HEK293 (cell line): ENCODE measurements around the gene ZNF350.
A peak's percentile ranks its signal among the peaks of the same experiment; 100 is the strongest.

Experiments
- CTCF ChIA-PET: fragments of 350-600 bp; formaldehyde crosslinking; extraction: SDS; loops from one replicate; lab custom pipeline; 2021; ENCODE audit warnings: antibody characterized with exemption; lab: Yijun Ruan, JAX
- POLR2A ChIA-PET: fragments of 300-600 bp; formaldehyde crosslinking; extraction: SDS; loops from one replicate; lab custom pipeline; 2020; ENCODE audit warnings: antibody characterized with exemption, inconsistent platforms; lab: Yijun Ruan, JAX
- H3K27ac ChIP-seq: fragments of 200-500 bp; sonication (Bioruptor generic); 2 replicates; pipeline ENCODE4 v1.5.1; 2014; ENCODE audit warnings: low read depth, low read length, control low read depth, inconsistent platforms; ENCODE audit errors: extremely low read depth
- H3K36me3 ChIP-seq, 2 experiments: fragments of 200-500 bp in 1 of 2; sonication (Bioruptor generic) in 1 of 2; 1 replicate in 1 of 2; 2 replicates in 1 of 2; pipeline ENCODE4 v1.5.1; 2014 to 2017; ENCODE audit warnings: inconsistent platforms in 2 of 2, low read length in 2 of 2; ENCODE audit not compliant: control insufficient read depth in 2 of 2, insufficient read depth in 1 of 2
- H3K4me1 ChIP-seq: fragments of 200-500 bp; sonication (Bioruptor generic); 2 replicates; pipeline ENCODE4 v1.5.1; 2014; ENCODE audit warnings: mild to moderate bottlenecking, low read length, inconsistent platforms; ENCODE audit not compliant: control insufficient read depth, insufficient read depth
- H3K4me3 ChIP-seq: 2 replicates; pipeline ENCODE4 v1.5.1; 2011; ENCODE audit warnings: low read depth, mild to moderate bottlenecking, control low read depth, low read length, moderate library complexity
- H3K9me3 ChIP-seq: fragments of 200-500 bp; sonication (Bioruptor generic); 2 replicates; pipeline ENCODE4 v1.5.1; 2014; ENCODE audit warnings: low read depth, low read length, inconsistent platforms; ENCODE audit not compliant: control insufficient read depth, insufficient read depth
- MZF1 ChIP-seq: fragments of 450-650 bp; formaldehyde crosslinking; IDR thresholded peaks from 2 replicates; pipeline ENCODE4 v1.5.1; 2017; ENCODE audit warnings: missing biosample characterization, missing genetic modification characterization, borderline replicate concordance
- SETDB1 ChIP-seq: IDR thresholded peaks from one replicate; pipeline ENCODE4 v1.6.1; 2017; ENCODE audit warnings: mild to moderate bottlenecking, low read length, moderate library complexity, mixed read lengths; ENCODE audit not compliant: insufficient read length
- SP7 ChIP-seq: fragments of 450-650 bp; formaldehyde crosslinking; IDR thresholded peaks from 2 replicates; pipeline ENCODE4 v1.5.1; 2016; ENCODE audit warnings: missing biosample characterization, missing genetic modification characterization
- ZBTB11 ChIP-seq: fragments of 450-650 bp; formaldehyde crosslinking; conservative IDR thresholded peaks from 2 replicates; pipeline ENCODE4 v1.5.1; 2016; ENCODE audit warnings: low read depth, missing biosample characterization, missing genetic modification characterization
- ZBTB17 ChIP-seq: fragments of 450-650 bp; formaldehyde crosslinking; IDR thresholded peaks from 2 replicates; pipeline ENCODE4 v1.5.1; 2016; ENCODE audit warnings: missing biosample characterization, missing genetic modification characterization
- ZNF16 ChIP-seq: fragments of 450-650 bp; formaldehyde crosslinking; IDR thresholded peaks from 2 replicates; pipeline ENCODE4 v1.5.1; 2016; ENCODE audit warnings: low read depth, missing biosample characterization, missing genetic modification characterization
- ZNF211 ChIP-seq: fragments of 450-650 bp; formaldehyde crosslinking; IDR thresholded peaks from 2 replicates; pipeline ENCODE4 v1.5.1; 2016; ENCODE audit warnings: low read depth, missing biosample characterization, missing genetic modification characterization
- ZNF274 ChIP-seq, 2 experiments: fragments of 200-500 bp in 1 of 2; fragments of 450-650 bp in 1 of 2; sonication (Bioruptor generic) in 1 of 2; formaldehyde crosslinking in 1 of 2; IDR thresholded peaks; 2 replicates each; pipeline versions ENCODE4 v1.5.1 to v1.6.1; 2014 to 2016; ENCODE audit warnings: borderline replicate concordance in 1 of 2, inconsistent platforms in 1 of 2, low read length in 1 of 2, missing biosample characterization in 1 of 2, missing genetic modification characterization in 1 of 2
- ZNF354C ChIP-seq: fragments of 450-650 bp; formaldehyde crosslinking; IDR thresholded peaks from 2 replicates; pipeline ENCODE4 v1.5.1; 2016; ENCODE audit warnings: missing biosample characterization, missing genetic modification characterization, low read depth, borderline replicate concordance
- ZNF366 ChIP-seq: fragments of 450-650 bp; formaldehyde crosslinking; conservative IDR thresholded peaks from 2 replicates; pipeline ENCODE4 v1.5.1; 2016; ENCODE audit warnings: missing biosample characterization, missing genetic modification characterization
- ZNF391 ChIP-seq: fragments of 450-650 bp; formaldehyde crosslinking; IDR thresholded peaks from 2 replicates; pipeline ENCODE4 v1.5.1; 2016; ENCODE audit warnings: low read depth, missing biosample characterization, missing genetic modification characterization, borderline replicate concordance
- ZNF433 ChIP-seq: fragments of 450-650 bp; formaldehyde crosslinking; IDR thresholded peaks from 2 replicates; pipeline ENCODE4 v1.5.1; 2016; ENCODE audit warnings: missing biosample characterization, missing genetic modification characterization, low read depth
- ZNF473 ChIP-seq: fragments of 450-650 bp; formaldehyde crosslinking; IDR thresholded peaks from 2 replicates; pipeline ENCODE4 v1.5.1; 2017; ENCODE audit warnings: missing biosample characterization, missing genetic modification characterization
- ZNF521 ChIP-seq: fragments of 450-650 bp; formaldehyde crosslinking; IDR thresholded peaks from 2 replicates; pipeline ENCODE4 v1.5.1; 2017; ENCODE audit warnings: missing biosample characterization, mild to moderate bottlenecking, missing genetic modification characterization
- ZNF549 ChIP-seq: fragments of 450-650 bp; IDR thresholded peaks from 2 replicates; pipeline ENCODE4 v1.5.1; 2018; ENCODE audit warnings: missing biosample characterization, missing genetic modification characterization, mild to moderate bottlenecking, inconsistent platforms, moderate library complexity
- ZNF561 ChIP-seq: fragments of 450-650 bp; IDR thresholded peaks from 2 replicates; pipeline ENCODE4 v1.5.1; 2018; ENCODE audit warnings: missing biosample characterization, missing genetic modification characterization, borderline replicate concordance
- ZNF621 ChIP-seq: fragments of 450-650 bp; formaldehyde crosslinking; IDR thresholded peaks from 2 replicates; pipeline ENCODE4 v1.5.1; 2017; ENCODE audit warnings: missing biosample characterization, missing genetic modification characterization
- ZNF629 ChIP-seq: fragments of 450-650 bp; formaldehyde crosslinking; IDR thresholded peaks from 2 replicates; pipeline ENCODE4 v1.5.1; 2017; ENCODE audit warnings: missing biosample characterization, missing genetic modification characterization
- ZNF677 ChIP-seq: fragments of 450-650 bp; IDR thresholded peaks from 2 replicates; pipeline ENCODE4 v1.5.0; 2018; ENCODE audit warnings: missing biosample characterization, mild to moderate bottlenecking, missing genetic modification characterization, moderate library complexity
- ZNF692 ChIP-seq: fragments of 450-650 bp; formaldehyde crosslinking; IDR thresholded peaks from 2 replicates; pipeline ENCODE4 v1.5.1; 2016; ENCODE audit warnings: missing biosample characterization, missing genetic modification characterization
- TF ChIP-seq, protein P1 (sequence below): sonication (generic); formaldehyde crosslinking; IDR thresholded peaks from 2 replicates; pipeline ENCODE4 v1.8.1; 2022; ENCODE audit warnings: mild to moderate bottlenecking, moderate library complexity, missing genetic modification reagents

Gene ZNF350

GRCh38 chr19:51986309-51987291, at the start of gene ZNF350 (continued):
- peak; percentile 90 for TF ChIP-seq ZNF692 (tag by site-specific recombination)
- no peak for TF ChIP-seq ZNF354C
- no peak for TF ChIP-seq ZNF211 (tag by site-specific recombination)
- TF ChIP-seq ZBTB17: peak; percentile 76
- no peak; the same call in 1 of the 2 replicates for TF ChIP-seq MZF1 (tag by site-specific recombination)
- TF ChIP-seq ZNF561: peak; percentile 64; the same call in 1 of the 2 replicates
- no peak for TF ChIP-seq ZNF473
- no peak; the same call in 1 of the 2 replicates for TF ChIP-seq ZNF677 (tag by site-specific recombination)
- no peak for TF ChIP-seq ZNF16 (tag by site-specific recombination)
- no peak; the same call in 1 of the 2 replicates for TF ChIP-seq ZNF391 (tag by site-specific recombination)
- peak; percentile 37 for TF ChIP-seq SP7 (tag by site-specific recombination)
- no peak for TF ChIP-seq ZNF521 (tag by site-specific recombination)
- no peak for TF ChIP-seq ZNF549
- TF ChIP-seq, protein P1, sequence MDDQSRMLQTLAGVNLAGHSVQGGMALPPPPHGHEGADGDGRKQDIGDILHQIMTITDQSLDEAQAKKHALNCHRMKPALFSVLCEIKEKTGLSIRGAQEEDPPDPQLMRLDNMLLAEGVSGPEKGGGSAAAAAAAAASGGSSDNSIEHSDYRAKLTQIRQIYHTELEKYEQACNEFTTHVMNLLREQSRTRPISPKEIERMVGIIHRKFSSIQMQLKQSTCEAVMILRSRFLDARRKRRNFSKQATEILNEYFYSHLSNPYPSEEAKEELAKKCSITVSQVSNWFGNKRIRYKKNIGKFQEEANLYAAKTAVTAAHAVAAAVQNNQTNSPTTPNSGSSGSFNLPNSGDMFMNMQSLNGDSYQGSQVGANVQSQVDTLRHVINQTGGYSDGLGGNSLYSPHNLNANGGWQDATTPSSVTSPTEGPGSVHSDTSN (CRISPR knock-in tag): no peak

GRCh38 chr19:52034051-52034728, 47.5 kb upstream of the ZNF350 start:
- Histone ChIP-seq H3K9me3 (no peaks in the 10 kb centered on the region), H3K4me3 (no peak overlapping the region), H3K36me3 (peaks cover 27 to 62% of the 10 kb centered on the region in 2 experiments), H3K4me1 (no peaks in the 10 kb centered on the region), H3K27ac (no peak overlapping the region)
- CTCF ChIA-PET: no interaction called here
- no peak for TF ChIP-seq ZNF621 (tag by site-specific recombination)
- TF ChIP-seq ZNF274 (IDR thresholded peaks at IDR 0.05; ENCODE audit: low read length): no peak
- TF ChIP-seq ZNF274 (tag by site-specific recombination; IDR thresholded peaks at IDR 0.05; ENCODE audit: borderline replicate concordance): peak; percentile 83; the same call in 1 of the 2 replicates
- TF ChIP-seq SP7 (tag by site-specific recombination): no peak
- TF ChIP-seq SETDB1: peak; percentile 99
- TF ChIP-seq ZNF366 (tag by site-specific recombination): no peak
- TF ChIP-seq ZNF433 (tag by site-specific recombination): no peak
- TF ChIP-seq ZNF629 (tag by site-specific recombination): no peak
- TF ChIP-seq ZBTB11 (tag by site-specific recombination): no peak
- no peak for TF ChIP-seq ZNF549
- TF ChIP-seq, all 188 proteins: peak for 2
- POLR2A ChIA-PET: no interaction called here
